GM21737 (cell line): ENCODE measurements around the gene TTC9C.
"Not testable (repeated sequence)": the region's sequence is repeated elsewhere in the genome, so short reads cannot be mapped to it uniquely, and the experiment has no call there.

ENCODE experiments used
- ATAC-seq: cut with Tn5 transposase; IDR thresholded peaks from one replicate; pipeline ENCODE4 v1.9.1; 2021; ENCODE audit warnings: mild to moderate bottlenecking, moderate library complexity; ENCODE audit not compliant: unreplicated experiment

The TTC9C gene

DNA sequence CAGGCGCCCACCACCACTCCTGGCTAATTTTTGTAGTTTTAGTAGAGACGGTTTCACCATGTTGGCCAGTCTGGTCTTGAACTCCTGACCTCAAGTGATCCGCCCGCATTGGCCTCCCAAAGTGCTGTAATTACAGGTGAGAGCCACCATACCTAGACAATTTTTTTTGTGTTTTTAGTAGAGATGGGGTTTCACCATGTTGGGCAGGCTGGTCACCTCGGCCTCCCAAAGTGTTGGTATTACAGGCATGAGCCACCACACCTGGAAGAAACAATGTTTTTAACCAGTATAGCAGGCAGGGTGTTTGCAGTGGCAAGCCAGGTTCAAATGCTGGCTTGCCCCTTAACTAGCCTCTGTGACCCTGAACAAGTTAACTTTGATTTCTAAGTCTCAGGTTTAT lies 21.6 kb downstream of the TTC9C start:
- ATAC-seq: not testable (repeated sequence)

DNA sequence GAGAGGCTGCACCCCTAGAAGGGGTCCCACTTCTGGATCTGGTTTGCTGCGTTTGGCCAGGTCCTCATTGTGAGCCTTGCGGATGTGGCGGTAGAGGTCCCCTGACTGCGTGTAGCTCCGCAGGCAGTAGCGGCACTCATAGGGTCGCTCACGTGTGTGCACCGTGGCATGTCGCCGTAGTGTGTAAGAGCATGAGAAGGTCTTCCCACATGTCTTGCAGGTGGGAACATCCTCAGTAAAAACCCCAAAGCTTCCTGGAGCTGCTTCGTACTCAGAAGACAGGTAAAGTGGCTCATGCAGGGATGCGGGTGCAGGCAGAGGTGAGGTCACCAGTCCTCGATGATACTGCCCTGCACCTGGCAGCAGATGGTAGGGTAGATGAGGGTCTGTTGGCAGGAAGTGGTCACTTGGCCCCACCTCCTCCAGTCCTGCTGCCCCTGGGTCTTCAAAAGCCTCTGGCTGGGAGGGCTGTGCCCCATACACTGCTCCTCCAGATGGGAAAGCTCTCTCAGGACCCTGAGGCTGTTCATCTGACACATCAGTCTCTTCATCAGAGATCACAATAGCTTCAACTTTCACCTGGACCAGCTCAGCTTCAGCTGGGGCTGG lies 24.0 kb downstream of the TTC9C start:
- ATAC-seq: no peak

GRCh38 chr11:62752994-62753735 lies 24.9 kb downstream of the TTC9C start:
- ATAC-seq: no peak

DNA sequence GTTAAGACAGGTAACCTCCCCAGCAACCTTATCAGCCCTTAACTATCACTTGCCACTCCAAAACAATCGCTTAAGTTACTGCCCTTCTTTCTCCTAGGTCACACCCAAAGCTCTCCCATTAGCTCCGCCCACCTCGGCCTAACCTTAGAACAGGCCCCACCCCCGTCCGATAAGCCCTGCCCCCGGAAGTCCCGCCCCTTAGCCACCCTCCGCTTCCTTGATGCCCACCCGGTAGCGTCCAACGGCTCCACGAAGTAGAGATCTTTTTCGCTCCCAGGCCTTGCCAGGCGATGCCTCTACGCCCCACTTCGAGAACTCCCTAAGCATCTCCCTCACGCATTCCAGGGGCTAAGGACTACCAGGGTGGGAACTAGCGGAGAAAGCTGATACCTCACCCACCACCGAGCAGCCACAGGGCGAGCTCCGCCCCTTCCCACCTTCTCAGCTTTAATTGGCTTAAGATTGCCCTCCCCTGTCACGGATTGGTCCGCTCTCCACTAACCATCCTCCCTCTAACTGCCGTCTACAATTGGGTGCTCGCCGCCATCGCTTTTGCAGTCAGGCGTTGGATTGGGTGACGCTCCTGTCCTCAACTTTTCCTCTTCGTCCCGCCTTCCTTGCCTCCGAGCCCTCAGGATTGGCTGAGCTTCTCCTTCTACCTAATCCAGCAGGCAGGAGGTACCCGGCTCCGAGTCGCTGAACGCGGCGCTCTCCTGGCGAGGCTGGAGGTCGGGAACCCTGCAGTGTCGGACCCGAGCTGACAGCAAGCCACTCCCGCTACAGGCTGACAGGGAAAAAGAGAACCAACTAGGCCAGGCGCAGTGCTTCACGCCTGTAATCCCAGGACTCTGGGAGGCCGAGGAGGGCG lies 25.7 kb downstream of the TTC9C start, which contains the start of gene ZBTB3:
ZBTB3 (minus strand) TSS at position 425 of the 868 bp plus-strand sequence. CDS start 496 bp downstream, outside the sequence.
- ATAC-seq: peak; percentile 90

DNA sequence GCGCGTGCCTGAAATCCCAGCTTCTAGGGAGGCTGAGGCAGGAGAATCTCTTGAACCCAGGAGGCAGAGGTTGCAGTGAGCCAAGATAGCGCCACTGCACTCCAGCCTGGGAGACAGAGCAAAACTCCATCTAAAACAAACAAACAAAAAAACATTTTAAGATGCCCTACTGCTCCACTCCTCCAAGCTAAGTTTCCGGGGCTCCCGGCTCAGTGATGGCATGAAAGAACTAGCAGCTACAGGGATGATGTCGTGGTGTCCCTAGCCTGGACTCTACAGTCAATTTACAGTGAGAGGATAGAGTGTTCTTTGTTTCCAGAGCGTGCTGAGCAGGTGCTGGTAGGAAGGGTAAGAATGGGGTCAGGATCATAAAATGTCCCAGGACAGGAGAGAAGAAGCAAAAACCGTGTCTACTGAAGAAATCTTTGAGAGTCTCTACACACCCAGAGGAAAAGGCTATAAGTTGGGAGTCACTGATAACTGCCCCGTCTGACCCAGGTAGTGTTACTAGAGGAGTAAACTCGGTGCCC lies 26.9 kb downstream of the TTC9C start:
- no peak for ATAC-seq

DNA sequence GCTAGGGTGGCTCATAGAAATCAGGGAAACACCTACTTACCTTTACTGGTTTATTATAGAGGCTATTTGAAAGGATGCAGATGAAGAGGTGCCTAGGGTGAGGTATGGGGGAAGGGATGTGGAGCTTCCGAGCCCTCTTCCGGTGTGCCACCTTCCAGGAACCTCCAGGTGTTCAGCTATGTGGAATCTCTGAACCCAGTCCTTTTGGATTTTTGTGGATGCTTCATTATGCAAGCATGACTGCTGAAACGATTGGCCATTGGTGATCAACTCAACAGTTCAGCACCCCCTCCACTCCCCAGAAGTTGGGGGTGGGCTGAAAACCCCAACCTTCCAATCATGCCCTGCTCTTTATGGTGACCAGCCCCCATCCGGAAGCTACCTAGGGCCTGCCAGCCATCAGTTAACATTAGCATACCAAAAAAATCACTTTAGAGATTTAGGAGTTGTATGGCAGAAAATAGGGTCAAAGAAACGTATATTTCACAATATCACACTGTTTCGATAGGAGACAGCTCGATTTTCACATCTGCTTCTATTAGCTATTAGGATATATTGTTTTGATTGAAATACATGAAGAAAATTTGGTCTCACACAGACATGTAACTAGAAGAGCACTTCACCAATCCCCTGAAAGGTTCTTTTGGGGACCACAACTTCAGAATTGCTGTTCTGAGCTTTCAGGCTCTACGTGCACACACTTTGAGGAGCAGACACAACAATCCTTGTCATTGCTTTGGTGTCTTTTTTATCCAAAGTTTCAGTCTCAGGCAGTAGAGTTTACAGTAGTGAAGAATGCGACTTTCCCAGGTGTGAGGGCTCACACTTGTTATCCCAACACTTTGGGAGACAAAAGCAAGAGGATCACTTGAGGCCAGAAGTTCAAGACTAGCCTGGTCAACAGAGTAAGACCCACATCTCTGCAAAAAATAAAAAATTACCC lies 29.8 kb downstream of the TTC9C start:
- ATAC-seq: no peak

DNA sequence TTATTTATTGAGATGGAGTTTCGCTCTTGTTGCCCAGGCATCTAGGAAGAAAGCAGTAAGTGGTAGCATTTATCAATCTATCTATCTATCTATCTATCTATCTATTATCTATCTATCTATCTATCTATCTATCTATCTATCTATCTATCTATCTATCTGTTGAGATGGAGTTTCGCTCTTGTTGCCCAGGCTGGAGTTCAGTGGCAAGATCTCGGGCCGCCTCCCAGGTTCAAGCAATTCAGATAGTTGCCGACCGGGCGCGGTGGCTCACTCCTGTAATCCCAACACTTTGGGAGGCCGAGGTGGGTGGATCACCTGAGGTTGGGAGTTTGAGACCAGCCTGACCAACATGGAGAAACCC lies 32.6 kb downstream of the TTC9C start:
- not testable (repeated sequence) for ATAC-seq

GRCh38 chr11:62770778-62771143 lies 42.5 kb downstream of the TTC9C start:
- no peak for ATAC-seq

- ATAC-seq: peak; percentile 74
Observed at GRCh38 chr11:62771144-62772021, 43.1 kb downstream of the TTC9C start, which contains the start of gene TAF6L. Gene TAF6L (plus strand): TSS chr11:62771396. CDS start chr11:62775784, 4,388 bp downstream.

- ATAC-seq: no peak
Observed at GRCh38 chr11:62774407-62774806, 46.1 kb downstream of the TTC9C start.

GRCh38 chr11:62775646-62776045 lies 47.4 kb downstream of the TTC9C start:
- no peak for ATAC-seq

- no peak for ATAC-seq
Observed at GRCh38 chr11:62777389-62777788, 49.1 kb downstream of the TTC9C start.

DNA sequence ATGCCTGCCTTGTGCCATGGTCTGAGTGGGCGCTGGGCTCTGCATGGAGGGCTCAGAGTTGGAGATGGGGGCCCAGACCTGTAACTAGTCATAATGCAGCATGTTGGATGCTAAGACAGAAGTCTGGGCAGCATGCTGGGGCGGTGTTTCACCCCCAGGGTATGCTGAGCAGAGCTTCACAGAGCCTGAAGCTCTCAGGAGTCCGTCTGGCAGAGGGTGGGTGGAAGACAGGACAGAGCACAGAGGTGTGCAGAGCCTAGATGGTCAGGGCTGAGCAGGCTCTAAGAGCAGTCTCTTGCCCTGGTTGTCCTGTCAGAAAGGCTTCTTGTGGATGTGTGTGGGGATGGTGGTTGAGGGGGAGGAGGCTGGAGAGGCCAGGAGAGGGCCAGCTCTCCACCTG lies 50.2 kb downstream of the TTC9C start:
- no peak for ATAC-seq

DNA sequence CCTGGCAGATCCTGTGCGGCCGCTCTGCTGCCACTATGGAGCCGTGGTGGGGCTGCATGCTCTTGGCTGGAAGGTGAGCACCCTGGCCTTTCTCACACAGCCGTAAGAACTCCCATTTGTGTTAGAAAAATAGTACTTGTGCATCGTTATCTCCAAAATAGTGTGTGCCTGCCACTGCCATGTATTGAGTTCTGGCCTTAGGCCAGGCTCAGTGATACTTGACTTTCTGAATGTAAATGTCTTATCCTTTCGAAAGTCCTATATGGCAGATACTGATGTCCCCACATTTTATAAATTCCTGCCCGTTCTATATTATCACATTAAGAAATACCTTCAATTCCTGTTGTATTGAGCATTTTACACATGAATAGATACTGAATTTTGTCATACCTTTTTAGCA lies 54.5 kb downstream of the TTC9C start:
- ATAC-seq: no peak

- peak; percentile 51 for ATAC-seq
Observed at GRCh38 chr11:62786318-62787004, 58.2 kb downstream of the TTC9C start.

DNA sequence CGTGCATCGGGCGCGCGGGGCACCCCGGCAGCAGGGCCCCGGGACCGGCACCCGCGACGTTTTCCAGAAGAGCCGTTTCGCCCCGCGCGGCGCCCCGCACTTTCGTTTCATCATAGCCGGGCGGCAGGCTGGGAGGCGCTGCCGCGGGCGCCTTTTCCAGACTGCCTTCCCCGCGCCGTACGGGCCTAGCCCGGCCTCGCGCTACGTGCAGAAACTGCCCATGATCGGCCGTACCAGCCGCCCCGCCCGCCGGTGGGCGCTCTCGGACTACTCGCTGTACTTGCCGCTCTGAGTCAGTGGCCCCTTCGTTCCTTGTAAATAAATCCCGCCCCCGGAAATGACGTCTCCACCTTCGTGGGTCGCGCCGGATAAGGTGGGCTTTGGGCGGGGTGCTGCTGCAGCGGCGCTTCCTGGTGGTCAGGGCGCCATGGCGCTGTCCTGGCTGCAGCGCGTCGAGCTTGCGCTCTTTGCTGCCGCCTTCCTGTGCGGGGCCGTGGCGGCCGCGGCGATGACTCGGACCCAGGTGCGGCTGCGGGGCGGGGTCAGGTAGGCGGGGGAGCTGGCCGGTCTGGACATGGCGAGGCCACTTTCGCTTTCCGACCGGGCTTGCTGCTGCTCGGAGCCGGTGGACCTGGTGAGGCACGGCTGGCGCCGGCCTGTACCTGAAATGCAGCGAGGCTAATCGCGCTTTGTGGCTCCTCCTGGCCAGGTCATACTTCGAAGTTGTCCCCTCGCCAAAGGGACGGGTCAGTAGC lies 58.9 kb downstream of the TTC9C start, which contains the start of gene TMEM179B:
TMEM179B (plus strand) TSS at position 398 of the 755 bp plus-strand sequence; CDS start at position 428, 30 bp downstream.
- ATAC-seq: peak; percentile 61
